Astrocyte (in vitro differentiated cells and primary cell): ENCODE results near the gene NAALADL2.

Source experiments
- EZH2 ChIP-seq: IDR thresholded peaks from 2 replicates; pipeline ENCODE4 v1.6.1; 2012; ENCODE audit warnings: mild to moderate bottlenecking, low read length, inconsistent platforms; ENCODE audit not compliant: insufficient read depth
- TF ChIP-seq, protein P1 (sequence below): IDR thresholded peaks from 2 replicates; pipeline ENCODE4 v1.5.1; 2011; ENCODE audit warnings: low read depth, mild to moderate bottlenecking, inconsistent platforms, low read length, moderate library complexity; ENCODE audit not compliant: insufficient read depth

- TF ChIP-seq, protein P1, sequence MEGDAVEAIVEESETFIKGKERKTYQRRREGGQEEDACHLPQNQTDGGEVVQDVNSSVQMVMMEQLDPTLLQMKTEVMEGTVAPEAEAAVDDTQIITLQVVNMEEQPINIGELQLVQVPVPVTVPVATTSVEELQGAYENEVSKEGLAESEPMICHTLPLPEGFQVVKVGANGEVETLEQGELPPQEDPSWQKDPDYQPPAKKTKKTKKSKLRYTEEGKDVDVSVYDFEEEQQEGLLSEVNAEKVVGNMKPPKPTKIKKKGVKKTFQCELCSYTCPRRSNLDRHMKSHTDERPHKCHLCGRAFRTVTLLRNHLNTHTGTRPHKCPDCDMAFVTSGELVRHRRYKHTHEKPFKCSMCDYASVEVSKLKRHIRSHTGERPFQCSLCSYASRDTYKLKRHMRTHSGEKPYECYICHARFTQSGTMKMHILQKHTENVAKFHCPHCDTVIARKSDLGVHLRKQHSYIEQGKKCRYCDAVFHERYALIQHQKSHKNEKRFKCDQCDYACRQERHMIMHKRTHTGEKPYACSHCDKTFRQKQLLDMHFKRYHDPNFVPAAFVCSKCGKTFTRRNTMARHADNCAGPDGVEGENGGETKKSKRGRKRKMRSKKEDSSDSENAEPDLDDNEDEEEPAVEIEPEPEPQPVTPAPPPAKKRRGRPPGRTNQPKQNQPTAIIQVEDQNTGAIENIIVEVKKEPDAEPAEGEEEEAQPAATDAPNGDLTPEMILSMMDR = no peak
- TF ChIP-seq EZH2 = no peak
Observed at GRCh38 chr3:175039875-175040274, 180.7 kb downstream of the NAALADL2 start.
